ENCODE results near the gene KCNQ5.

- no peak for TF ChIP-seq CTCF (IDR thresholded peaks at IDR 0.05)
- no peak for TF ChIP-seq POLR2A (IDR thresholded peaks at IDR 0.05)
These were observed 207.0 kb downstream of the KCNQ5 start for GRCh38 chr6:72828904-72829303.

All from thyroid gland (tissue), 4 donors.